ENCODE results near the gene METTL27.
"Not testable (repeated sequence)": the region's sequence is repeated elsewhere in the genome, so short reads cannot be mapped to it uniquely, and the experiment has no call there.

The METTL27 gene

GRCh38 chr7:73839743-73840714 is 2.3 kb downstream of the METTL27 start:
- DNase-seq = no peak

GRCh38 chr7:73839290-73839689 is 3.0 kb downstream of the METTL27 start:
- no peak for DNase-seq

- DNase-seq = no peak
Measured at GRCh38 chr7:73838642-73839041, 3.7 kb downstream of the METTL27 start.

- not testable (repeated sequence) for DNase-seq
Measured at GRCh38 chr7:73837167-73837566, 5.1 kb downstream of the METTL27 start.

GRCh38 chr7:73834626-73835191 is 7.6 kb downstream of the METTL27 start:
- DNase-seq = no peak

- no peak for DNase-seq
Measured at GRCh38 chr7:73833251-73833919, 8.9 kb downstream of the METTL27 start.

GRCh38 chr7:73832806-73833205 is 9.5 kb downstream of the METTL27 start:
- DNase-seq = no peak

GRCh38 chr7:73831834-73832651 is 10.3 kb downstream of the METTL27 start:
- DNase-seq = no peak

GRCh38 chr7:73831584-73831833 is 10.8 kb downstream of the METTL27 start:
- DNase-seq = no peak

GRCh38 chr7:73830681-73831583 is 11.4 kb downstream of the METTL27 start, which contains the start of gene CLDN4:
TSS of gene CLDN4 (plus strand) at chr7:73830996. CDS start at chr7:73831202, 206 bp downstream.
- DNase-seq = no peak

- no peak for DNase-seq
Measured at GRCh38 chr7:73829921-73830680, 12.2 kb downstream of the METTL27 start.

- DNase-seq = no peak
Measured at GRCh38 chr7:73829505-73829904, 12.8 kb downstream of the METTL27 start.

- DNase-seq = no peak
Measured at GRCh38 chr7:73828972-73829371, 13.3 kb downstream of the METTL27 start.

GRCh38 chr7:73828107-73828803 is 14.1 kb downstream of the METTL27 start:
- no peak for DNase-seq

- DNase-seq = peak in 2 of 56 donors; percentile 15 to 25
Measured at GRCh38 chr7:73827567-73828106, 14.7 kb downstream of the METTL27 start.

- DNase-seq = no peak
Measured at GRCh38 chr7:73824986-73825385, 17.3 kb downstream of the METTL27 start.

GRCh38 chr7:73823873-73824592 is 18.3 kb downstream of the METTL27 start:
- DNase-seq = no peak

GRCh38 chr7:73823257-73823656 is 19.1 kb downstream of the METTL27 start:
- DNase-seq = no peak
